GM10248 (cell line): Measurements from ENCODE around the gene PRKAR2A.
A peak's percentile ranks its signal among the peaks of the same experiment; 100 is the strongest.

Source experiments
- CTCF ChIA-PET: fragments of 300-600 bp; sonication (Branson Sonifier 250); formaldehyde crosslinking; extraction: SDS; loops from one replicate; lab custom pipeline; 2021; ENCODE audit warnings: antibody characterized with exemption; lab: Yijun Ruan, JAX
- POLR2A ChIA-PET: fragments of 350-650 bp; sonication (Branson Sonifier 250); formaldehyde crosslinking; extraction: SDS; loops from one replicate; lab custom pipeline; 2020; ENCODE audit warnings: antibody characterized with exemption; lab: Yijun Ruan, JAX
- DNase-seq: peaks from one replicate; pipeline ENCODE4 v3.0.0; 2012; ENCODE audit errors: extremely low spot score
- TF ChIP-seq, protein P1 (sequence below): IDR thresholded peaks from 2 replicates; pipeline ENCODE4 v1.5.1; 2012; ENCODE audit warnings: mild to moderate bottlenecking, low read depth; ENCODE audit errors: extremely low read depth, missing control alignments, control extremely low read depth

Gene PRKAR2A

DNA sequence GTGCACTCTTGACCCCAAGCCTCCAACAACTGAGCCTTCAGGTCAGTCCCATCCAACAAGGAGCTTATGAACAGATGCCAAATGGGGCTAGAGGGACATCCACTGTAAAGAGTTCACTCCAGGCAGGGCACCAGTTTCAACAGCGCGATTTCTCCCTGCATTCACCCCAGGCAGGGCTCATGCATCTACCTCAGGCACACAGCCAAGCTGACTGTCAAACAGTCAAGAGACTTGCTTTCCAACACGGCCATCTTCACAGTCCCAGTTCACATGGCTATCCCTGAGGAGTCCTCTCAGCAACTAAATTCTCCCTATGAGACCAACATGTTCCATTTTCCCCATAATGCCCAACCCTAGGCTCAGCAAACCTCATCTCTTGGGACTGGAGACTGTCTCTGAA lies 33.3 kb upstream of the PRKAR2A start:
- TF ChIP-seq, protein P1, sequence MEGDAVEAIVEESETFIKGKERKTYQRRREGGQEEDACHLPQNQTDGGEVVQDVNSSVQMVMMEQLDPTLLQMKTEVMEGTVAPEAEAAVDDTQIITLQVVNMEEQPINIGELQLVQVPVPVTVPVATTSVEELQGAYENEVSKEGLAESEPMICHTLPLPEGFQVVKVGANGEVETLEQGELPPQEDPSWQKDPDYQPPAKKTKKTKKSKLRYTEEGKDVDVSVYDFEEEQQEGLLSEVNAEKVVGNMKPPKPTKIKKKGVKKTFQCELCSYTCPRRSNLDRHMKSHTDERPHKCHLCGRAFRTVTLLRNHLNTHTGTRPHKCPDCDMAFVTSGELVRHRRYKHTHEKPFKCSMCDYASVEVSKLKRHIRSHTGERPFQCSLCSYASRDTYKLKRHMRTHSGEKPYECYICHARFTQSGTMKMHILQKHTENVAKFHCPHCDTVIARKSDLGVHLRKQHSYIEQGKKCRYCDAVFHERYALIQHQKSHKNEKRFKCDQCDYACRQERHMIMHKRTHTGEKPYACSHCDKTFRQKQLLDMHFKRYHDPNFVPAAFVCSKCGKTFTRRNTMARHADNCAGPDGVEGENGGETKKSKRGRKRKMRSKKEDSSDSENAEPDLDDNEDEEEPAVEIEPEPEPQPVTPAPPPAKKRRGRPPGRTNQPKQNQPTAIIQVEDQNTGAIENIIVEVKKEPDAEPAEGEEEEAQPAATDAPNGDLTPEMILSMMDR = no peak
- ChIA-PET POLR2A (interaction anchor here (0.6 kb wide), 1 partner anchor 108 kb away, joined by 3 read pairs; no protein-coding TSS in a partner anchor), CTCF (interaction anchor here (1.1 kb wide), 1 partner anchor 8 kb away, joined by 3 read pairs; no protein-coding TSS in a partner anchor)
- DNase-seq = no peak

DNA sequence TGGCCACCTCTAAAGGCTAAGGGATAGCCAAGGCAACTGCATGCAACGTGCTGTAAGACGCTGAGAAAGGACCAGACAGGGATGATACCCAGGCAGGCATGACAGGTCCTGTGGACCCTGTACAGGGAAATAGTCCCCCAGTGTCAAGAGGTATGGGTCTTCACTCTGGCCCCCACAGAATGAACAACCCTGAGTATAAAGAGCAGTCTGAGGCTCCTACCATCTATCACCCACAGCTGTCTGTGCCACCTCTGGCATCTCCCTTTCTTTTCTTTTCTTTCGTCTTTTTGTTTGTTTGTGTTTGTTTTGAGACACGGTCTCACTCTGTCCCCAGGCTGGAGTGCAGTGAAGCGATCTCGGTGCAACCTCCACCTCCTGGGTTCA lies 32.3 kb upstream of the PRKAR2A start:
- ChIA-PET CTCF (interaction anchor here (1.1 kb wide), 1 partner anchor 140 kb away, joined by 5 read pairs; no protein-coding TSS in a partner anchor), POLR2A (interaction anchor here (0.7 kb wide), 1 partner anchor 18 kb away, joined by 9 read pairs; no protein-coding TSS in a partner anchor)
- no peak for DNase-seq
- TF ChIP-seq, protein P1 = no peak

DNA sequence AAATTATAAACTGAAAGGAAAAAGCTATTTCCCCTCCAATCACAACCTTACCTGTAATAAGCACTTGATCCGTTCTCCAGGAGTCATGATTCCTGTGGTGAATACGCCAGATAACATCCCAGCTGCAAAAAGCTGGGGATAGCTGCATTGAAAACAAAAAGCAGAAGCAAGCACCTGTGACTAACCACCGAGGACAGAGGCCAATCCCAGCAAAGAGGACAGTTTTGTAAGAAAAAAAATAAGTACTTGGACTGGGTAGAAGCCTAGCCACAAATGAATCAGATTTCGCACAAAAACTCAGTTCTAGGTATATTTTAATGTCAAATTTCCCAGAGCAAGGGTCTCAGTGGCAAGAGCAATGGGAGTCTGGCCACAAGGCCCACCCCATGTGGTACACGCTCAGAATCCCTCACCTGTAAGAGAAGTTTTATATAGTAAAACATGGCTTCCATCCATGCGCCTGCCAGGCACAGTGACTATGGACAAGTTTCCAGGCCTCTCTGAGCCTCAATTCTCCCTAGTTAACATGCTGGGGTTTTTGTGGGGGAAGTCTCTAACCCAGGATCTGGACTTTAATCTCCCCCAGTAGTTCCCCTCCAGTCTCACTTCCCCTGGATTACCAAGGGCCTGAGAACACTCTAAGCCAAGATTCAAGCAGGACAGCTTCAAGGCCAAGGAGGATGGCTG lies 31.8 kb upstream of the PRKAR2A start:
- ChIA-PET CTCF (interaction anchor here (1.1 kb wide), 1 partner anchor 140 kb away, joined by 5 read pairs; no protein-coding TSS in a partner anchor), POLR2A (interaction anchor here (0.7 kb wide), 1 partner anchor 19 kb away, joined by 9 read pairs; no protein-coding TSS in a partner anchor)
- DNase-seq = peak; percentile 49
- TF ChIP-seq, protein P1 = no peak

DNA sequence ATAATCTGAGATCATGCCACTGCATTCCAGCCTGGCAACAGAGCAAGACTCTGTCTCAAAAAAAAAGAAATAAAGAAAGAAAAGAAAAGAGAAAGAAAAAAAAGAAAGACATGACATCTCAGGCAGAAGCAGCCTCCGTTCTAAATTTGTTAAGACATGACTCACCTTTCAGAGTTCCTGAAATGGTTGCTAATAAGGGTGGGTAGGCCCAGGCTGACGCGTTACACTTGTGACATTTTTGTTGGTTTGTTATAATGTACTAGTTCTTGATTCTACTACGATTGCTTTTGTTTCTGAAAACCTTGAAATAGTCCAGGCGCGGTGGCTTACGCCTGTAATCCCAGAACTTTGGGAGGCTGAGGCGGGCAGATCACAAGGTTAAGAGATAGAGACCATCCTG lies 30.0 kb upstream of the PRKAR2A start:
- ChIA-PET POLR2A (no interaction called here), CTCF (interaction anchor here (0.7 kb wide), 1 partner anchor 22 kb away, joined by 3 read pairs; no protein-coding TSS in a partner anchor)
- TF ChIP-seq, protein P1 = no peak
- DNase-seq = no peak

DNA sequence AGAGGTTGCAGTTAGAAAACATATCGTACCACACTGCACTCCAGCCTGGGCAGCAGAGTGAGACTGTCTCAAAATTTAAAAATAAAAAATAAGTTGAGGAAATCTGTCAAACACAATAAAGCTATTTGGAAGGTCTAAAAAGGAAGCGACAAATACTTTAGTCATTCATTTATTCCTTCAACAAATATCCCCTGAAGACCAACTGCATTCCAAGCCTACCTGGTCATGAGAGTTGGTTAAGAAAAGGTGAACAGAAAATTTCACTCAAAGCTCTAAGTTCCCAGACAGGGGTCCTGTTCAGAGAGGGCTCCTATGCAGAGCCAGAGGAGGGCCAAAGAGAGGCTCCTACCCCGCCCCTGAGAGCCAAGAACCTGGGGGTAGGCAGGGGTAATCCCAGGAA lies 15.4 kb upstream of the PRKAR2A start:
- CTCF ChIA-PET = interaction anchor here (1.0 kb wide), 1 partner anchor 15 kb away, joined by 3 read pairs; the partner anchor contains the start of gene PRKAR2A
- POLR2A ChIA-PET = interaction anchor here (0.6 kb wide), 1 partner anchor 48 kb away, joined by 7 read pairs; no protein-coding TSS in a partner anchor
- TF ChIP-seq, protein P1 = no peak
- DNase-seq = no peak

DNA sequence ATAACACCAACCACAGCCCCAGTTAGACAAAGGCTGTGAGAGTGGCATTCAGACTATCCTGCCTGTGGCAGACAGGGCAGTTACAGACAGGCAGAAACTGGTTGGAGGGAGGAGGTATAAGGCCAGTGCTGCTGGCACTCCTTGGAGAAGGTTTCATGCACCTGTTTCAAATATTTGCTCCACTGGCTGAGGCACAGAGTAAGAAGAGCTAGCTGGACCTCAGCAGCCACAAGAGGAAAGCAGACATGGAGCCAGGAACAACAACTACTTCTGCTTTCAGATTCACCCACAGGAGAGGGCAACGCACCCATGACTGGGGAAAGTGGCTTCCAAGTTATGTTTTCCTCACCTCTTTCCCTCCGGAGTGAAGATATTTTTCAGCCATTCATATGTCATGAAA lies 11.5 kb upstream of the PRKAR2A start:
- no peak for DNase-seq
- TF ChIP-seq, protein P1 = no peak
- CTCF ChIA-PET = interaction anchor here (1.4 kb wide), 1 partner anchor 12 kb away, joined by 4 read pairs; the partner anchor contains the start of gene PRKAR2A
- POLR2A ChIA-PET = no interaction called here
